ENCODE results near the gene TRPM2. TPM values are rescaled to one million over a fixed set of nuclear protein-coding genes. Genes with fewer than 3 reads are reported as not detected.

The TRPM2 gene
- total and polyA plus RNA-seq, 10 of the 15 experiments (the other 5 are each of a cell fraction or from before 2014, with no cell fraction given), result 0.03 to 9.1 (median 2.6) TPM

GRCh38 chr21:44326716-44327602, 26.5 kb upstream of the TRPM2 start:
- RAD21 ChIA-PET (ENCODE audit: unreplicated experiment), result no interaction called here
- Histone ChIP-seq H3K9ac (ENCODE audit: control insufficient read depth, insufficient read depth, low read length) (no peak overlapping the region), H3K4me1 (ENCODE audit: control insufficient read depth, insufficient read depth, low read length) (no peaks in the 10 kb centered on the region), H3K27ac (ENCODE audit: control insufficient read depth, insufficient read depth) (no peak overlapping the region), H3K9me3 (replicated peaks; ENCODE audit: control insufficient read depth, insufficient read depth, low read length) (no peaks in the 10 kb centered on the region), H2AFZ (ENCODE audit: control insufficient read depth, low read depth, low read length) (no peak overlapping the region), H3K36me3 (ENCODE audit: control insufficient read depth in 2 of 2, insufficient read depth in 2 of 2, low read length in 1 of 2) (peaks cover 2 to 15% of the 10 kb centered on the region in 2 experiments; a peak in 3 of 4 replicates), H4K20me1 (ENCODE audit: control insufficient read depth, insufficient read depth) (no peaks in the 10 kb centered on the region), H3K4me2 (ENCODE audit: control insufficient read depth, insufficient read depth) (no peak overlapping the region), H3K27me3 (replicated peaks in 1 of 2; ENCODE audit: control insufficient read depth in 2 of 2, insufficient read depth in 2 of 2, low read length in 1 of 2) (no peaks in the 10 kb centered on the region), H3K4me3 (no peak overlapping the region), H3K79me2 (ENCODE audit: control insufficient read depth, insufficient read depth, low read length) (no peaks in the 10 kb centered on the region)
- WGBS (ENCODE audit: insufficient coverage, insufficient replicate concordance, low lambda C conversion rate, missing lambda C conversion rate), result 78% methylated on average over 26 of the region's 26 CpGs
- TF ChIP-seq, protein P1, sequence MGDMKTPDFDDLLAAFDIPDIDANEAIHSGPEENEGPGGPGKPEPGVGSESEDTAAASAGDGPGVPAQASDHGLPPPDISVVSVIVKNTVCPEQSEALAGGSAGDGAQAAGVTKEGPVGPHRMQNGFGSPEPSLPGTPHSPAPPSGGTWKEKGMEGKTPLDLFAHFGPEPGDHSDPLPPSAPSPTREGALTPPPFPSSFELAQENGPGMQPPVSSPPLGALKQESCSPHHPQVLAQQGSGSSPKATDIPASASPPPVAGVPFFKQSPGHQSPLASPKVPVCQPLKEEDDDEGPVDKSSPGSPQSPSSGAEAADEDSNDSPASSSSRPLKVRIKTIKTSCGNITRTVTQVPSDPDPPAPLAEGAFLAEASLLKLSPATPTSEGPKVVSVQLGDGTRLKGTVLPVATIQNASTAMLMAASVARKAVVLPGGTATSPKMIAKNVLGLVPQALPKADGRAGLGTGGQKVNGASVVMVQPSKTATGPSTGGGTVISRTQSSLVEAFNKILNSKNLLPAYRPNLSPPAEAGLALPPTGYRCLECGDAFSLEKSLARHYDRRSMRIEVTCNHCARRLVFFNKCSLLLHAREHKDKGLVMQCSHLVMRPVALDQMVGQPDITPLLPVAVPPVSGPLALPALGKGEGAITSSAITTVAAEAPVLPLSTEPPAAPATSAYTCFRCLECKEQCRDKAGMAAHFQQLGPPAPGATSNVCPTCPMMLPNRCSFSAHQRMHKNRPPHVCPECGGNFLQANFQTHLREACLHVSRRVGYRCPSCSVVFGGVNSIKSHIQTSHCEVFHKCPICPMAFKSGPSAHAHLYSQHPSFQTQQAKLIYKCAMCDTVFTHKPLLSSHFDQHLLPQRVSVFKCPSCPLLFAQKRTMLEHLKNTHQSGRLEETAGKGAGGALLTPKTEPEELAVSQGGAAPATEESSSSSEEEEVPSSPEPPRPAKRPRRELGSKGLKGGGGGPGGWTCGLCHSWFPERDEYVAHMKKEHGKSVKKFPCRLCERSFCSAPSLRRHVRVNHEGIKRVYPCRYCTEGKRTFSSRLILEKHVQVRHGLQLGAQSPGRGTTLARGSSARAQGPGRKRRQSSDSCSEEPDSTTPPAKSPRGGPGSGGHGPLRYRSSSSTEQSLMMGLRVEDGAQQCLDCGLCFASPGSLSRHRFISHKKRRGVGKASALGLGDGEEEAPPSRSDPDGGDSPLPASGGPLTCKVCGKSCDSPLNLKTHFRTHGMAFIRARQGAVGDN (IDR thresholded peaks at IDR 0.05), result no peak
- TF ChIP-seq POLR2A (IDR thresholded peaks at IDR 0.05; ENCODE audit: low read depth, low read length) (peak; percentile 54; the same call in 1 of the 2 replicates), ZBTB33 (IDR thresholded peaks at IDR 0.05) (peak; percentile 98), NBN (IDR thresholded peaks at IDR 0.05) (no peak)
- ATAC-seq (no peak), DNase-seq (ENCODE audit: low read depth, low spot score) (no peak), FAIRE-seq (no peak)
- intact Hi-C loops (cut with micrococcal nuclease; ENCODE audit: unreplicated experiment), result no loop called here
- CTCF ChIA-PET, result no interaction called here
- POLR2A ChIA-PET, result no interaction called here
- no TSS peak for BruUV-seq (replicated peaks)
- in situ Hi-C loops (cut with MboI), result no loop called here
- SMC1A ChIA-PET (ENCODE audit: uncharacterized antibody, unreplicated experiment), result no interaction called here
